OCI-LY3 (cell line): ENCODE measurements around the gene B4GALNT3.

Experiments used
- EZH2phosphoT487 ChIP-seq: fragments of 200-600 bp; shearing (Covaris generic); IDR thresholded peaks from 2 replicates; pipeline ENCODE4 v1.6.1; 2018; ENCODE audit warnings: antibody characterized with exemption, mixed run types, low read depth
- TF ChIP-seq, protein P1 (sequence below): fragments of 200-600, 300-600 bp; sonication (generic); IDR thresholded peaks from 2 replicates; pipeline ENCODE4 v1.5.1; 2014; ENCODE audit warnings: antibody characterized with exemption, low read length, low read depth

DNA sequence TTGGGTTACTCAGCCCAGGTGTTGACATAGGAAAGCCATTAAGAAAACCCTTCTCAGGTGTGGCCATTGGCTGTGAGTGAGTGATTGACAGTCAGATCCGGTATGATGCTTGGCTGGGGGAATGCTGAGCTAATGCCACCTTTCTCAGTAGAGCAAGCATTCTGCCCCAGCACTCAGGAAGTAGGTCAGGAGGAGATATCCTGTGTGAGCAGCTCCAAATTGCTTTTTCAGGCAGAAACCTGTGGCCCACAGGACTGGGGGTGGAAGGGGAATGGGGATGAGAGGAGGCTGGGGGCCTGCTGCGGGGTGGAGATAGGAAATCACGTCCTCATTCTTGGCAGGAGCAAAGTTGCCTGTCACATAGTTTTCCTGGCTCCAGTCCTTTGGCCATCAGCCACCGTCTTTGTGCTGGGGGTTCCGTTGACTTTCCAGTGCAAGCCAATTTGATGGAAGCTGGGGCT is 147.8 kb downstream of the B4GALNT3 start:
- TF ChIP-seq, protein P1, sequence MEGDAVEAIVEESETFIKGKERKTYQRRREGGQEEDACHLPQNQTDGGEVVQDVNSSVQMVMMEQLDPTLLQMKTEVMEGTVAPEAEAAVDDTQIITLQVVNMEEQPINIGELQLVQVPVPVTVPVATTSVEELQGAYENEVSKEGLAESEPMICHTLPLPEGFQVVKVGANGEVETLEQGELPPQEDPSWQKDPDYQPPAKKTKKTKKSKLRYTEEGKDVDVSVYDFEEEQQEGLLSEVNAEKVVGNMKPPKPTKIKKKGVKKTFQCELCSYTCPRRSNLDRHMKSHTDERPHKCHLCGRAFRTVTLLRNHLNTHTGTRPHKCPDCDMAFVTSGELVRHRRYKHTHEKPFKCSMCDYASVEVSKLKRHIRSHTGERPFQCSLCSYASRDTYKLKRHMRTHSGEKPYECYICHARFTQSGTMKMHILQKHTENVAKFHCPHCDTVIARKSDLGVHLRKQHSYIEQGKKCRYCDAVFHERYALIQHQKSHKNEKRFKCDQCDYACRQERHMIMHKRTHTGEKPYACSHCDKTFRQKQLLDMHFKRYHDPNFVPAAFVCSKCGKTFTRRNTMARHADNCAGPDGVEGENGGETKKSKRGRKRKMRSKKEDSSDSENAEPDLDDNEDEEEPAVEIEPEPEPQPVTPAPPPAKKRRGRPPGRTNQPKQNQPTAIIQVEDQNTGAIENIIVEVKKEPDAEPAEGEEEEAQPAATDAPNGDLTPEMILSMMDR: no peak
- no peak for TF ChIP-seq EZH2phosphoT487
